ENCODE measurements around the gene TMEM263.
"Not testable (repeated sequence)": the region's sequence is repeated elsewhere in the genome, so short reads cannot be mapped to it uniquely, and the experiment has no call there.

Gene TMEM263

DNA sequence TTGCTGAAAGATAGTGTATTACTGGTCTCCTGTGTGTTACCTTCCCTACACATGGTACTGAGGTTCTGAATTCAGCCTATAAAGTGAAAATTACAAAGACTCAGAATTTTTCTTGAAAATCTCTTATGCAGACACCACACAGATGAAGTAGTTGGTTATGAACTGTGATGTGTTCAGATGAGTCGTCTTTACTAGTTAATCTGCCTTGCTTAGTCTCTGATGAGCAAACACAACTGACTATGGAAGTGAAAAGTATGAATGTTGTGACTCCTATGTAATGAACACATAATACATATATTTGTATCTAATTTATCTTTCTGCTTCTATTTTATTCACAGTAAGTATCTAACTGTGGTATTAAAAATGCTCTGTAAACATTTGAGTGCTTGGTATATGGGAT, 26.5 kb downstream of the TMEM263 start:
- intact Hi-C loops (cut with DNase I) = no loop called here
- DNase-seq = no peak

DNA sequence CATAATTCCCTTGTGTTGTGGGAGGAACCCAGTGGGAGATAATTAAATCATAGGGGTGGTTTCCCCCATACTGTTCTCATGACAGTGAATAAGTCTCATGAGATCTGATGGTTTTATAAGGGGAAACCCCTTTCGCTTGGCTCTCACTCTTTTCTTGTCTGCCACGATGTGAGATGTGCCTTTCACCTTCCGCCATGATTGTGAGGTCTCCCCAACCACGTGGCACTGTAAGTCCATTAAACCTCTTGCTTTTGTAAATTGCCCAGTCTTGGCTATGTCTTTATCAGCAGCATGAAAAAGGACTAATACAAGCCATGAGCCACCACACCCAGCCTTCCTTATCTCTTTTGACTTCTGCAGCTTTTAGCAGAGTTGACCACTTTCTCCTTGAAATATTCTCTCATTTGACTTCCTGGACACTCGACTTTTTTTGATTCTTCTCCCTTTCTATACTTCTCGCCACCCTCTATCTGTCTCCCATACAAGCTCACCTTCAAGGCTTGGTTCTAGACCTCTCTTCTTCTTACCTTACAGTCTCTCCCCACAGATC, 29.0 kb downstream of the TMEM263 start:
- DNase-seq = no peak
- intact Hi-C loops (cut with DNase I) = no loop called here

DNA sequence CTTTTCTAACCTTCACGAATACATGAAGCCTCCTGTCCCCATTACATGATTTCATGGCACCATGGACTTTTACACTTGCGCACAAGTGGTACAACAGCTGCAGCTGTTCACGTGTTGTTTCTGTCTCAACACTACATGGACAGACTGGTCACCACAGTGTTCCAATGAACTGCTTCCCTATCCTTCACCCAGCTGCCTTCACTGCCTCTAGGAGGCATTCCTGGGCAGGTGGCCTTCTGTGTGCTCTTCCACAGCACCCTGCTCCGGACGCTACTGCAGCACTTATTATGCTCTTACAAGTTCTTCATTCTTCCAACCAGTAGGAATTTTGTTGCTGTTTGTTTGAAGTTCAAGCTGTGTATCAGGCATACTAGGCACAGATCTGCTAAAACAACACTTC, 29.8 kb downstream of the TMEM263 start:
- intact Hi-C loops (cut with DNase I) = no loop called here
- DNase-seq = no peak

DNA sequence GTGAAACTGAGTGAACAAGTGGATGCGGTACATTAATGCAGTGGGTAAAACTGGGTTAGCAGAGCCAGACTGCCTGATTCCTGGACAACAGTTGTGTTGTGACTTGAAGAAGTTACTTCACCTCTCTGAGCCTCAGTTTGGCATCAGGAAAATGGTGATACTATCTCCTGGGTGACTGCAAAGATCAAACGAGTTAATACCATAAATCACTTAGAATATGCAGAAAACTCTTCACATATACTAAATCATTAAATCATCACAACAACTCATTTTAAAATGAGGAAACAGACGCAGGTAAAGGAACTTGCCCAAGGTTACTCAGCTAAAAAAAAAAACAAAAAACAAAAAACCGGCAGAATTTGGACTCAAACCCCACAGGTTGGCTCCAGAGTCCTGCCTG, 30.4 kb downstream of the TMEM263 start:
- intact Hi-C loops (cut with DNase I) = loop anchor here (2.0 kb wide), 1 partner anchor 107 kb away; the partner anchor contains the start of gene CRY1

DNA sequence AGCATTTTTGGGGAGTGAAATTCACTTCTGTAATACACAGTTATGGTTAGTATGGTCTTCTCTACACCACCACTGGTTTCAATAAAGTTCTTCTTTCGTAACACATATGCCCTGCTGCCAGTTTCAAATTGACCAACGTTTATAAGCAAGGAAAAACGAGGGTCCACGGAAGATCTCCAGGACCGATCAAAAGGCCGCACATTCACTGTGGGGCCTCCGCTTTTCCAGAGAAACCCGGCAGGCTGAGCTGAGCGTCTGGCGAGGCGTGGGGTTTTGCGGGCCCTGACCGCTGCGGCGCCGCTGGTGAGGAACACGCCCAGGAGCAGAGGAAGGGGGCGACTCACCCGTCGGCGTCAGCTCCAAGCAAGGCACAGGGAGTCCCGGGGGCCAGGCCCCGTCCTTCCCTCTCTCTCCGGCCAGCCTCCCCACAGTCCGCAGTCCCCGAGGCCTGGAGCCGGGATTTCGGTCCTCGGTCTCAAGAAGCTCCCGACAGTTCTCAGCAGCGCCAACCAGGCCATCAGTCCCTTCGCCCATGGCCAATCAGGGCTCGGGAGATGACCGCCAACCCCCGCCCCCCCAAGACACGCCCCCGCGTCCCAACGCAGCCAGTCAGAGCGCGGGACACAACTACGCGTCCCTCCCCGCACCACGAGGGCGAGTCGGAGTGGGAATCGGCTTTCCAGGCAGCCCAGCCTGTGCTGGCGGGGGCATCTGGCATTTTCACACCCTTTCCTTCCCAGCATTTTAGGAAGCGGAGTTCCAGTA, 31.1 kb downstream of the TMEM263 start, which contains the start of gene MTERF2:
TSS of gene MTERF2 (minus strand) at position 522 of the 765 bp plus-strand sequence. CDS start 8,432 bp downstream, outside the sequence.
- intact Hi-C loops (cut with DNase I) = loop anchor here (1.0 to 2.0 kb wide), 2 partner anchors 32 to 106 kb away; partner anchors contain the start of genes CRY1 and TMEM263
- DNase-seq = peak; percentile 87 to 99 (median 94)

More for the DNA sequence above, 30.4 kb downstream of the TMEM263 start:
- no peak for DNase-seq

DNA sequence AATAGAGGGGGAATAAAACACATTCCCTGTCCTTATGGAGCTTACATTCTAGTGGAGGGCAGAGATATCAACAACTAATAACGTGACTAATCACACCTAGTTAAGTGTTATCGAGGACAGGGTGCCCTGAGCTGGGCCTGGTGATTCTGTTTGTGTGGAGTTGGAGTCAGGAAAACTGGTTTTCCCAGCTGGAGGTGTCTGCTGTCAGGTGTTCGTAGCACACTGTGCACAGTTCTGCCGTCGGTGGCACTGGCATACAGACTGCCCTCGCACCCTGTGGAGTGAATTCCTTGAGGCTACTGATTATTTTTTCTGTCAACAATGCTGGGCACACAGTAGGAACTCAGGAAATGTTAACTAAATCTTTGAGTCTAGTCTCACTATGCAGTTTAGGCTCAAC, 32.1 kb downstream of the TMEM263 start:
- intact Hi-C loops (cut with DNase I) = loop anchor here (1.0 to 2.0 kb wide), 2 partner anchors 33 to 105 kb away; partner anchors contain the start of genes CRY1 and TMEM263

DNA sequence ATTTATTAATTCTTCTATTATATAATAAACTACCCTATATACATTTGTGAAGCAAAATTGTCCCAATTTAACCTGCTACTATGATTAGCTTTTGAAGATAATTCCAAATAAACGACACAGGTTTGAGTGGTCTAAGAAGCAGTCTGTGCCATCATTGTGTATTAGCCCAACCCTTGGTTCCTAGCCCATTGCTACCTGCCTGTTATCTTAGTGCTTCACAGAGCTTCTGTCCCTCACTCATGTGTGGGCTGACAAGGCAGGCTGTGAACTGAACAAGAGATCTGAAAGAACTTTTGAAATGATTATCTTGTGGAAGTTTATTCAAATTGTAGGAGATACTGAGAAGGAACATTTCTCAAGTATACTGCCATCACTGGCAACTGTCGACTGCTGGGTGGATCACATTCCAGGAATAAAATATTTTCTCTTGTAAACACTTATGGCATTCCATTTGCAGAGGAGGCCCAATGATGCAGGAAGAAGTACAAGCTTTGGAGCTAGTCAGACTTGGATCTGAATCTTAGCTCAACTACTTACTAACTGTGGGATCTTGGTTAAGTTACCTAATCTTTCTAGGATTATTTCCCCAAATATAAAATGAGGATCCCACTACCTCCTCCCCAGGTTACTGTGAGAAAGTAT, 39.0 kb downstream of the TMEM263 start:
- intact Hi-C loops (cut with DNase I) = no loop called here
- DNase-seq = no peak

More for the DNA sequence above, 32.1 kb downstream of the TMEM263 start:
- DNase-seq = no peak

DNA sequence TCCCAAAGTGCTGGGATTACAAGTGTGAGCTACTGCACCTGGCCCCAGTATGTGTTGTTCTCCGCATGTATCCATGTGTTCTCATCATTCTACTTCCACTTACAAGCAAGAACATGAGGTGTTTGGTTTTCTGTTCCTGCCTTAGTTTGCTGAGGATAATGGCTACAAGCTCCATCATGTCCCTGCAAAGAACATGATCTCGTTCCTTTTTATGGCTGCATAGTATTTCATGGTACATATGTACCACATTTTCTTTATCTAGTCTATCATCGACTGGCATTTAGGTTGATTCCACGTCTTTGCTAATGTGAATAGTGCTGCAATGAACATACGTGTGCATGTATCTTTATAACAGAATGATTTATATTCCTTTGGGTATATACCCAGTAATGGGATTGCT, 40.4 kb downstream of the TMEM263 start:
- DNase-seq; intact Hi-C loops (cut with DNase I): not testable (repeated sequence)

DNA sequence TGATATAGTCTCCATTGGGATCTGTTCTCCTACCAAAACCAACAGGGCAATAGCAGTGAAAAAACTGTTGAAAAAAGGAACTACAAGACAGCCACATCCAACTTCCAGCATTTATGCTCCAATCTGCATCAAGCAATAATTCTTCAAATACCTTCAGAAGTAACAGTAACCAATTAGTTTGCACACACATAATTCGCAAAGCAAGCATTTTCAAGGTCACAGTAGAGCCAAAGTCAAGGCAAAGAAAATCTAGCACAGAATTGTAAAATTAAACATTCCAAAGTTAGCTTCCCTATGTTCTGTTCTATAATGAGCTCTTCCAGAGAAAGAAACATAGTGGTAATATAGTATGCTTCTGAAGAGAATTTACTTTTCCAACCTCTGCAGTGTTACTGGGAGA, 42.2 kb downstream of the TMEM263 start:
- no peak for DNase-seq
- intact Hi-C loops (cut with DNase I) = no loop called here

DNA sequence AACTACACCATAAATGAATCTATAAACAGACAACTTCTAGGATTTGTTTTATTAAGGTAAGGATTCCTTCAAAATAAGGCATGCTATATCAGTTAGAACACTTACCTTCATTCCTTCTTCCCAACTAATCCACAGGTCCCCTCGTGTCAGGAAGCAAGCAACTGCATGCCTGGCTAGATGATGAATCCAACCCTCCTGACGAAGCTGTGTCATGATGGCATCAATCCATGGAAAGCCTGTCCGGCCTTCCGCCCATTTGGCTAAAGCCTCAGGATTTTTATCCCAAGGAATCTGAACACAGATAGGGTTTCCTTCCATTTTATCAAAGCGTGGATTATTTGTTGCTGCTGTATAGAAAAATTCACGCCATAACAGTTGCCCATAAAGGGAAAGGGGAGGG, 43.7 kb downstream of the TMEM263 start:
- no peak for DNase-seq
- intact Hi-C loops (cut with DNase I) = no loop called here

DNA sequence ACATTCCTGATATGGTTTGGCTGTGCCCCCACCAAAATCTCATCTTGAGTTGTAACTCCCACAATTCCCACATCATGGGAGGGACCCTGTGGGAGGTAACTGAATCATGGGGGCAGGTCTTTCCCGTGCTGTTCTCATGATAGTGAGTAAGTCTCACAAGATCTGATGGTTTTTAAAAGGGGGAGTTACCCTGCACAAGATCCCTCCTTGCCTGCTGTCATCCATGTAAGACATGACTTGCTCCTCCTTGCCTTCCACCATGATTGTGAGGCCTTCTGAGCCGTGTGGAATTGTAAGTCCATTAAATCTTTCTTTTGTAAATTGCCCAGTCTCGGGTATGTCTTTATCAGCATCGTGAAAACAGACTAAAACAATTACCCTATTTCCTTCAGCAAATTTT, 47.0 kb downstream of the TMEM263 start:
- DNase-seq; intact Hi-C loops (cut with DNase I): not testable (repeated sequence)

DNA sequence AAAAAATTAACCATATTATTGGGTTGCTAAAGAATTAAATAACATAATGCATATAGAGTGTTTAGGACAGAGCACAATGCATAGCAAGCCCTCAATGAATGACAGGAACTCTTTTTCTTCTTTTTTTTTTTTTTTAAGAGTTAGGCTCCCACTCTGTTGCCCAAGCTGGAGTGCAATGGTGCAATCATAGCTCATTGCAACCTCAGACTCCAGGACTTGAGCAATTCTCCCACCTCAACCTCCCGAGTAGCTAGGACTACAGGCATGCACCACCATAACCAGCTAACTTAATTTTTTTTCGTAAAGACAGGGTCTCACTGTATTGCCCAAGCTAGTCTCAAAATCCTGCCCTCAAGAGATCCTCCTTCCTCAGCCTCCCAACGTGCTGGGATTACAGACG, 51.7 kb downstream of the TMEM263 start:
- intact Hi-C loops (cut with DNase I) = no loop called here

DNA sequence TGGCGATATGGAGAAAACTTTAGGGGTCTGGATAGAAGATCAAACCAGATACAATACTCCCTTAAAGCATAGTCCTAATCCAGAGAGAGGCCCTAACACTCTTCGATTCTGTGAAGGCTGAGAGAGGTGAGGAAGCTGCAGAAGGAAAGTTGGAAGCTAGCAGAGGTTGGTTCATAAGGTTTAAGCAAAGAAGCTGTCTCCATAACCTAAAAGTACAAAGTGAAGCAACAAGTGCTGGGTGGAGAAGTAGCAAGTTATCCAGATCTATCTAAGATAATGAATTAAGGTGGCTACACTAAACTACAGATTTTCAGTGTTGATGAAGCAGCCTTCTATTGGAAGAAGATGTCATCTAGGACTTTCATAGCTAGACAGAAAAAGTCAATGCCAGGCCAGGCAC, 55.8 kb downstream of the TMEM263 start:
- intact Hi-C loops (cut with DNase I) = no loop called here

More for the DNA sequence above, 51.7 kb downstream of the TMEM263 start:
- DNase-seq = no peak

DNA sequence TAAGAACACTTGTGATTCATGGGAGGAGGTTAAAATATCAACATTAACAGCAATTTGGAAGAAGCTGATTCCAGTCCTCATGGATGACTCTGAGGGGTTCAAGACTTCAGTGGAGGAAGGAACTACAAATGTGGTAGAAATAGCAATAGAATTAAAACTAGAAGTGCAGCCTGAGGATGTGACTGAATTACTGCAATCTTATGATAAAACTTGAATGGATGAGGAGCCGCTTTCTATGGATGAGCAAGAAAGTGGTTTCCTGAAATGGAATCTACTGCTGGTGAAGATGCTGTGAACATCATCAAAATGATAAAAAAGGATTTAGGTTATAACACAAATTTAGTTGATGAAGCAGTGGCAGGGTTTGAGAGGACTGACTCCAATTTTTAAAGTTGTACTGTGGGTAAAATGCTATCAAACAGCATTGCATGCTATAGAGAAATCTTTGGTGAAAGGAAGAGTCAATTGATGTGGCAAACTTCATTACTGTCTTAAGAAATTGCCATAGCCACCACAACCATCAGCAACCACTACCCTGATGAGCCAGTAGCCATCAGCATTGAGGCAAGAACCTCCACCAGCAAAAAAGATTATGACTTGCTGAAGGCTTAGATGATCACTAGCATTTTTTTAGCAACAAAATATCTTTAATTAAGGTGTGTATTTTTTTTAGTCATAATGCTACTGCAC, 57.2 kb downstream of the TMEM263 start:
- intact Hi-C loops (cut with DNase I) = no loop called here
- DNase-seq = no peak

More for the DNA sequence above, 55.8 kb downstream of the TMEM263 start:
- no peak for DNase-seq

DNA sequence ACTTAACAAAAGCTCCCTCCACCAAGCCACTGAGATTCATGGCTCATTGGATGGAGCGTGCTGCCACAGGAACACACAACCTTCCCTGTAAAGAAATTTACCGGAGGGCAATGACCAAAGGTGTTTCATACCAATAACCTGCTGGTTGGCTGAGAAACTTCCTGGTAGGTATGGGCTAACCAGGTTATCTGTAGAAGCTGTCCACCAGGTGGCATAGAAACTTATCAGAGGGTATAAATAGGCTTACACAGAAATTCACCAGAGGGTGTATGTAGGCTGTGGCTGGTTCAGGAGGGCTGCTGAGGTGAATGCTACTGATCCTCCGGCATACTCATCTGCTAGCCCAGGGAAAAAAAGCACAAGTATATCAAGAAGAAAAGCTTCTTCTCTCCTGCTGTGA, 58.3 kb downstream of the TMEM263 start:
- intact Hi-C loops (cut with DNase I) = no loop called here
- no peak for DNase-seq

DNA sequence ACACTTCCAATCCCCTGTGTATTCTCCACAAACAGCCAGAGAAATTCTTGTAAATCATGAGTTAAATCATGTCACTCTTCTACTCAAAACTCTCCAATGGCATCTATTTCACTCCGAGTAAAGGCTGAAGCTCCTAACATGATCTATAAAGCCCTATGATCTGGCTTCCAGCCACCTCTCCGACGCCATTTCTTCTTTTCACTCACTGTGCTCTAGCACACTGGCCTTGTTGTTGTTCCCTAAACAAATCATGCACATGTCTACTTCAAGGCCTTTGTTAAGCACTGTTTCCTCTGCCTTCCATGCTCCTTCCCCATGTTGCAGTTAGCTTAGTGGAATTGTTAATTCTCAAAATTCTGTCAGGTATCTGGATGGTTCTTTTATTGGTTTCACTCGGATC, 61.3 kb downstream of the TMEM263 start:
- intact Hi-C loops (cut with DNase I) = no loop called here

DNA sequence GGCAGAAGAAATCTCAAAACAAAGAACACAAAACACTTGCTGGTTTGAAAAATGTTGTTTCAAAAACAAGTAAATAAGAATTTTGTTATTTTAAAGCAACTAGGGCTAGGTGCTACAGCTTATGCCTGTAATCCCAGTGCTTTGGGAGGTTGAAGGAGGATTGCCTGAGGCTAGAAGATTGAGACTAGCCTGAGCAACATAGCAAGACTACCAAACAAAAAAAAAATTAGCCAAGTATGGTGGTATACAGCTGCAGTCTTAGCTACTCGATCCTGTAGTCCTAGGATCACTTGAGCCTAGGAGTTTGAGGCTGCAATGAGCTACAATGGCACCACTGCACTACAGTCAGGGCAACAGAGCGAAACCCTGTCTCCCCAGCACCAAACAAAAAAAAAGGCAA, 63.8 kb downstream of the TMEM263 start:
- DNase-seq = no peak
- intact Hi-C loops (cut with DNase I) = no loop called here

More for the DNA sequence above, 61.3 kb downstream of the TMEM263 start:
- DNase-seq = no peak

All from posterior cingulate gyrus (tissue), 11 donors.